AG09319 (cell line): ENCODE measurements around the gene HTR3D.

ENCODE experiments used
- DNase-seq: peaks from one replicate; pipeline ENCODE4 v3.0.0-alpha.2; 2010; ENCODE audit warnings: low read depth; ENCODE audit errors: extremely low read depth
- TF ChIP-seq, protein P1 (sequence below): IDR thresholded peaks from 2 replicates; pipeline ENCODE4 v1.5.1; 2011; ENCODE audit warnings: low read depth, mild to moderate bottlenecking, inconsistent platforms, low read length, moderate library complexity

Gene HTR3D

DNA sequence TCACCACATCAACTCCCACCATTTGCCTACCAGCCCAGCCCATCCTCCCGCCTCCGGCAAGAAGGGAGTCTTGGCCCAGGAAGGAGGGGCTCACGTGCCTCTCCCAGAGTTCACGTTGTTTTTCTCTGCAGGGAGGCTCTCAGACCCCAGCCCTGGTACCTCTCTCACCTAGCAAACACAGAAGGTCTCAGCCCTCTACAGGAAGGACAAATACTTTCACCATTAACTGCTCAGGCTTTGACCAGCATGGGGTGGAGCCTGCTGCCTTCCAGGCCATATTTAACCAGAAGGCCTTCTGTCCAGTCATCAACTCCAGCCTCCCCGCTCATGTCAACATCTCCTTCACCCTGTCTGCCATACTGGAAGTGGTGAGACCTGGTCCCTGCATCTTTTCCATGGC is 46.3 kb downstream of the HTR3D start:
- no peak for DNase-seq
- TF ChIP-seq, protein P1, sequence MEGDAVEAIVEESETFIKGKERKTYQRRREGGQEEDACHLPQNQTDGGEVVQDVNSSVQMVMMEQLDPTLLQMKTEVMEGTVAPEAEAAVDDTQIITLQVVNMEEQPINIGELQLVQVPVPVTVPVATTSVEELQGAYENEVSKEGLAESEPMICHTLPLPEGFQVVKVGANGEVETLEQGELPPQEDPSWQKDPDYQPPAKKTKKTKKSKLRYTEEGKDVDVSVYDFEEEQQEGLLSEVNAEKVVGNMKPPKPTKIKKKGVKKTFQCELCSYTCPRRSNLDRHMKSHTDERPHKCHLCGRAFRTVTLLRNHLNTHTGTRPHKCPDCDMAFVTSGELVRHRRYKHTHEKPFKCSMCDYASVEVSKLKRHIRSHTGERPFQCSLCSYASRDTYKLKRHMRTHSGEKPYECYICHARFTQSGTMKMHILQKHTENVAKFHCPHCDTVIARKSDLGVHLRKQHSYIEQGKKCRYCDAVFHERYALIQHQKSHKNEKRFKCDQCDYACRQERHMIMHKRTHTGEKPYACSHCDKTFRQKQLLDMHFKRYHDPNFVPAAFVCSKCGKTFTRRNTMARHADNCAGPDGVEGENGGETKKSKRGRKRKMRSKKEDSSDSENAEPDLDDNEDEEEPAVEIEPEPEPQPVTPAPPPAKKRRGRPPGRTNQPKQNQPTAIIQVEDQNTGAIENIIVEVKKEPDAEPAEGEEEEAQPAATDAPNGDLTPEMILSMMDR, result no peak

DNA sequence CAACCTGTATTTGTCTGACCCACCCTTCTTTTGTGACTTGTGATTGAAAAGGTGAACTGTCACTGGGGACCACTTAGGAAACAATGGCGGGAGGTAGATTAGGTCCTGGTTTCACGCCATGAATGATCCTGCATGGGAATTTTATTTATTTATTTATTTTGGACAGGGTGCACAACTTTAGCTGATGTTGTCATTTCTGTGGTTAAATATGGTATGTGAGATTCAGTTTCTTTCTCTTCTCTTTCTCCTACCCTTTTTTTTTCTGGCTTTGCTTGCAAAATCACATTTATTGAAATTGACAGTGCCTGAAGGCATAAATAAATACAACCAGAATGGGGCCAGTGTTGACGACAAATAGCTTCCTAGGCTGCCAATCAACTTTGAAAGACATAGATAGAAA is 47.3 kb downstream of the HTR3D start:
- TF ChIP-seq, protein P1, result no peak
- peak; percentile 24 for DNase-seq

DNA sequence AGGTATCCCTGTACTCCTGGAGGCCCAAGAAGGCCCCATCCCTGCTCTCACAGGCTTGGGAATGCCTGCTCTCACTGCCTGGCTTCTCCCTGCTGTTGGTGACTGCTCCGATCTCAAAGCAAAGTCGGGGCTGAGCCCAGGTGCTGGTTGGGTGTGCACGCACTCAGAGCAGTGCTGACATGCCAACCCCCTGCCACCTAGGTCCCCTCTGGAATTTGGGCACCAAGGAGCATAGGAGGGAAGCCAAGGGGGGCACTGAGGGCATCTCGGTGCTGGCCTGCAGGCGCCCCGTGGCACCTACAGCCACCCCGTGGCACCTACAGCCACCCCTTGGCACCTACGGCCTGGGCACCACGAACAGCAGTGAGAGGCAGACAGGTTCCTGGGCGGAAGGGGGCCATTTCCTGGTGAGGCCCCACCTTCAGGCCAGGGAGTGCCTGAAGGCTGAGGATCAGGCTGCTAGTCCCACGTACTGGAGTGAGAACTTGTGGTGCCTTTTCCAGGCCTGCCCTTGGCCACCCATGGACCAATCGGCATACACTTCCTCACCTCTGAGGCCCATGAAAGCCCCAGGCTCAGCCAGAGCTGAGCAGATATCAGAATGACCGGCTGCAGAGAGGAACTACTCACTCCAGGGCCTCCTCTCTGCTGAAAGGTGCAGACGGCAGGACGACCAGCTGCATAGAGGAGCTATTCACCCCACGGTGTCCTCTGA is 49.7 kb downstream of the HTR3D start:
- TF ChIP-seq, protein P1, result no peak
- DNase-seq, result no peak

DNA sequence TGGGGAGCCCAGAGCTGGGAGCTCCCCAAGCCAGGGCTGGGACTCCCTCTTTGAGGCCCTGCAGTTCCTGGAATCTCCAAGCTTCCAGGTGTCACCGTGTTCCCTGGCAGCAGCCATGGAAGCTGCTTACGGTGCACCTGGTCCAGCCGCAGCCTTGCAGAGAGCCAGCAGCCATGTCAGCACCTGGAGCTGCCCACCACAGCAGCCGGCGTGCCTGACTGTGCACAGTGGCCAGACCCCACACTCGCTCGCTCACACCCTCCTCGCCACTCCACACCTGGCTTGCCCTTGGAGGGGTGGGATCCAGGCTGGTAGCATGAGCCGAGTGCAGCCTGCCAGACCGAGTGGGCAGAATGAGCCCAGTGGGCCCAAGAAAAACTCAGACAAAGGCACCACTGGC is 50.5 kb downstream of the HTR3D start:
- no peak for DNase-seq
- TF ChIP-seq, protein P1, result no peak

DNA sequence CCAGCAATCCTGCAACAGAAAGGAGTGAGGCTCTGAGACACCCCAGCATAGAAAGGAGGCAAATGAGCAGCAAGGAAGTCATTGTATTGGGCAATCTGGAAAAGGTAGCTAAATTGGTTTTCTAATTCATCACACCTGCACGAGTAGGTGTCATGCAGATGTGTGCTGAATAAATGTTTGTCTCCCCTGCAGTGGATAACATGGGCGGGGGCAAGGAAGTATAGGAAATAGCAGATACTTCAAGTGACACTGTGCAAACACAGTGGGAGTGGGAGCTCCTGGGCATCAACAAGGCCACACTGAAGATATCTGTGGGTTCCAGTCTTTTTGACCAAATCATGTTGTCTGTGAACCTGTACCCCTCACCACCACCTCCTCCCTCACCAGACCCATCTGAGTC is 50.9 kb downstream of the HTR3D start:
- DNase-seq, result no peak
- TF ChIP-seq, protein P1, result no peak

DNA sequence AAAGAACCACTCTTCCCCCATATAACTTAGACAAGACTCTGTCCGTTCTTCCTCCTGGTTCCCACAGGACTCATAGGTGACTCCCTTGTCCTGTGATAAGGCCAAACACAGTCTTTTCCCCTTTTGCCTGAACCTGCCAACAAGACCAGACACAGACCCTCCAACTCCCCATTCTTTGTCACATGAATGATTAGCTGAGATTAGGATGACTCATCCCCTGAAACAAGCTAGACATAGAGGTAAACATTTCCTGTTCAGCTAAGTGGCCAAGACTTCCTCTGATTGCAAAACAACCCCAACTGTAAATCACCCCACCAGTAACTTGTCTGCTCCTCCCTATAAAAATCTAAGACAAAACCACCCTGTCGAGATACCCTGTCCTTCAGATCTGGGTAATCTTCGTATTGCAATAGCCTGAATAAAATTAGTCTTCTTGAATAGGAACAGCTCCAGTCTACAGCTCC is 53.9 kb downstream of the HTR3D start:
- no peak for DNase-seq

More for the DNA sequence above, 53.9 kb downstream of the HTR3D start:
- TF ChIP-seq, protein P1, result no peak
